BLaER1 (cell line): ENCODE measurements around the gene PIK3AP1.
A peak's percentile ranks its signal among the peaks of the same experiment; 100 is the strongest.

Experiments
- H3K27ac ChIP-seq: shearing (Covaris generic); formaldehyde crosslinking; 2 replicates; pipeline ENCODE4 v1.8.1; 2022
- H3K27me3 ChIP-seq: shearing (Covaris generic); formaldehyde crosslinking; 2 replicates; pipeline ENCODE4 v1.8.1; 2022
- H3K36me3 ChIP-seq: shearing (Covaris generic); formaldehyde crosslinking; 2 replicates; pipeline ENCODE4 v1.8.1; 2022
- H3K4me1 ChIP-seq: shearing (Covaris generic); formaldehyde crosslinking; 2 replicates; pipeline ENCODE4 v1.8.1; 2022
- H3K4me2 ChIP-seq: shearing (Covaris generic); formaldehyde crosslinking; 2 replicates; pipeline ENCODE4 v1.8.1; 2022
- H3K4me3 ChIP-seq: shearing (Covaris generic); formaldehyde crosslinking; 2 replicates; pipeline ENCODE4 v1.8.1; 2022
- H3K9ac ChIP-seq: shearing (Covaris generic); formaldehyde crosslinking; 2 replicates; pipeline ENCODE4 v1.8.1; 2022
- H3K9me3 ChIP-seq: shearing (Covaris generic); formaldehyde crosslinking; 2 replicates; pipeline ENCODE4 v1.8.1; 2022
- H4K20me1 ChIP-seq: shearing (Covaris generic); formaldehyde crosslinking; 2 replicates; pipeline ENCODE4 v1.8.1; 2022
- Cebpa-rat ChIP-seq: shearing (Covaris generic); IDR thresholded peaks from 2 replicates; pipeline ENCODE4 v1.8.1; 2022

Gene PIK3AP1

GRCh38 chr10:96609510-96609909 is 110.8 kb downstream of the PIK3AP1 start:
- Histone ChIP-seq H3K4me1 (peaks cover 53% of the 10 kb centered on the region), H3K9ac (no peak overlapping the region), H3K4me3 (no peak overlapping the region), H3K27ac (no peak overlapping the region), H3K27me3 (no peaks in the 10 kb centered on the region), H3K36me3 (peaks cover 99% of the 10 kb centered on the region), H3K9me3 (no peaks in the 10 kb centered on the region), H3K4me2 (no peak overlapping the region), H4K20me1 (peaks cover 22% of the 10 kb centered on the region; the same call in 1 of the 2 replicates)
- TF ChIP-seq Cebpa-rat = no peak

DNA sequence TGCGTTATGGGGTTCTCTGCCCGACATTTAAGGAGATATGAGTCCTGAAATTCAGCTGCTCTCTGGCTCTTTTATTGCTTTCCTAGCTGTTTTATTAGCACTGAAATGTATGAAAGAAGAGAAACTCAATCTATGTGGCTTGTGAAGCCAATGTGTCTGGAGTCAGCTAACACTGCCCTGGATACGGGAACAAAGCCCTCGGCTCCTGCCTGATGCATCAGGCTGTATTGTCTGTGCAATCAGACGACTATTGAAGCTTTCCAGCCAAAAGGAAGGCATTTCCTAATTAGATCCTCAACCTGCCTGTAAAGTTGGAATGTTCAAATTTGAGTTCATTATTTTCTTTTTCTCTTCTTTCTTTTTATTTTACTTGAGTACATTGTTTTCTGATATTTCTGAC is 111.5 kb downstream of the PIK3AP1 start:
- peaks cover 99% of the 10 kb centered on the region for H3K36me3 ChIP-seq
- peaks cover 60% of the 10 kb centered on the region for H3K4me1 ChIP-seq
- H3K27me3 ChIP-seq = no peaks in the 10 kb centered on the region
- peak overlapping the region; percentile 70; the same call in 1 of the 2 replicates for H3K27ac ChIP-seq
- H3K4me3 ChIP-seq = no peak overlapping the region
- TF ChIP-seq Cebpa-rat = no peak
- peaks cover 15% of the 10 kb centered on the region; the same call in 1 of the 2 replicates for H4K20me1 ChIP-seq
- H3K9ac ChIP-seq = no peak overlapping the region
- H3K9me3 ChIP-seq = no peaks in the 10 kb centered on the region
- H3K4me2 ChIP-seq = peak overlapping the region; percentile 62; the same call in 1 of the 2 replicates

DNA sequence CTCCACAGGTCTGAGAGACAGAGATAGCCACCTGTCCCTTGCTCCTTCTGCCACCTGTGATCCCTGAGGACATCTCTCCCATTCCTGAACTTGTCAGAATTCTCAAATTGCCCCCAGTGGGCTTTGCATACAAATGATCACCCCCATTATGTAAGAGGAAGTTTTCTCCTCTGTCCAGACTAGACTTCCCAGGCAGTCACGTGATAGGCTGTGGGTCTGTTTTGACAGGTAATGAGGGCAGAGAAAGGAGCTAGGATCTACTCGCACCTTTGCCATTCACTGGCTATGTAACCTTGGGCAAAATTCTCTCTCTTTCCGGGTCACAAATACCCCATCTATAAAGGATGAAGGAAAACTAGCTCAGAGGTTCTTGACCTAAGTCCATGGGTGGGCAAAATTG is 112.1 kb downstream of the PIK3AP1 start:
- Histone ChIP-seq H3K27ac (peak overlapping the region; percentile 70), H3K9me3 (no peaks in the 10 kb centered on the region), H3K9ac (peak overlapping the region; percentile 18; the same call in 1 of the 2 replicates), H3K4me3 (no peak overlapping the region), H3K4me1 (peaks cover 66% of the 10 kb centered on the region), H3K27me3 (no peaks in the 10 kb centered on the region), H3K36me3 (peaks cover 99% of the 10 kb centered on the region), H4K20me1 (peaks cover 10% of the 10 kb centered on the region; the same call in 1 of the 2 replicates), H3K4me2 (peak overlapping the region; percentile 62)
- TF ChIP-seq Cebpa-rat = no peak

- Histone ChIP-seq H3K9ac (peak overlapping the region; percentile 7; the same call in 1 of the 2 replicates), H3K4me3 (no peak overlapping the region), H3K27me3 (no peaks in the 10 kb centered on the region), H3K4me1 (peaks cover 79% of the 10 kb centered on the region), H3K9me3 (no peaks in the 10 kb centered on the region), H3K4me2 (peak overlapping the region; percentile 62), H4K20me1 (peaks cover 9% of the 10 kb centered on the region; the same call in 1 of the 2 replicates), H3K36me3 (peaks cover 100% of the 10 kb centered on the region), H3K27ac (peak overlapping the region; percentile 70)
- no peak for TF ChIP-seq Cebpa-rat
Observed at GRCh38 chr10:96606946-96607345, 113.4 kb downstream of the PIK3AP1 start.

- Histone ChIP-seq H3K27me3 (no peaks in the 10 kb centered on the region), H3K4me2 (peak overlapping the region; percentile 62; the same call in 1 of the 2 replicates), H3K36me3 (peaks cover 100% of the 10 kb centered on the region), H4K20me1 (peaks cover 8% of the 10 kb centered on the region; the same call in 1 of the 2 replicates), H3K27ac (peak overlapping the region; percentile 70), H3K9ac (no peak overlapping the region), H3K4me1 (peaks cover 86% of the 10 kb centered on the region), H3K9me3 (no peaks in the 10 kb centered on the region), H3K4me3 (no peak overlapping the region)
- no peak for TF ChIP-seq Cebpa-rat
Observed at GRCh38 chr10:96606216-96606615, 114.1 kb downstream of the PIK3AP1 start.

- Histone ChIP-seq H3K9ac (peak overlapping the region; percentile 40), H4K20me1 (no peaks in the 10 kb centered on the region), H3K27ac (peak overlapping the region; percentile 77), H3K36me3 (peaks cover 93% of the 10 kb centered on the region), H3K4me3 (peak overlapping the region; percentile 19; the same call in 1 of the 2 replicates), H3K4me1 (peaks cover 79% of the 10 kb centered on the region), H3K4me2 (peak overlapping the region; percentile 87), H3K9me3 (peaks cover 42% of the 10 kb centered on the region), H3K27me3 (no peaks in the 10 kb centered on the region)
- no peak for TF ChIP-seq Cebpa-rat
Observed at GRCh38 chr10:96600337-96600736, 120.0 kb downstream of the PIK3AP1 start.

- peak overlapping the region; percentile 77 for H3K27ac ChIP-seq
- peaks cover 93% of the 10 kb centered on the region for H3K36me3 ChIP-seq
- no peak overlapping the region for H3K9ac ChIP-seq
- TF ChIP-seq Cebpa-rat = no peak
- no peak overlapping the region for H3K4me2 ChIP-seq
- H3K4me3 ChIP-seq = 0 out of 2 replicates have a peak overlapping the region, but pooled peaks have one; percentile 4
- peaks cover 57% of the 10 kb centered on the region for H3K9me3 ChIP-seq
- H4K20me1 ChIP-seq = no peaks in the 10 kb centered on the region
- H3K27me3 ChIP-seq = no peaks in the 10 kb centered on the region
- H3K4me1 ChIP-seq = peaks cover 65% of the 10 kb centered on the region
Observed at GRCh38 chr10:96598846-96599245, 121.5 kb downstream of the PIK3AP1 start.

- Histone ChIP-seq H3K9me3 (peaks cover 64% of the 10 kb centered on the region), H3K27ac (0 out of 2 replicates have a peak overlapping the region, but pooled peaks have one; percentile 15), H3K9ac (no peak overlapping the region), H3K36me3 (peaks cover 84% of the 10 kb centered on the region), H4K20me1 (no peaks in the 10 kb centered on the region), H3K4me2 (no peak overlapping the region), H3K4me3 (no peak overlapping the region), H3K4me1 (peaks cover 65% of the 10 kb centered on the region), H3K27me3 (no peaks in the 10 kb centered on the region)
- TF ChIP-seq Cebpa-rat = no peak
Observed at GRCh38 chr10:96596422-96597407, 123.6 kb downstream of the PIK3AP1 start.

DNA sequence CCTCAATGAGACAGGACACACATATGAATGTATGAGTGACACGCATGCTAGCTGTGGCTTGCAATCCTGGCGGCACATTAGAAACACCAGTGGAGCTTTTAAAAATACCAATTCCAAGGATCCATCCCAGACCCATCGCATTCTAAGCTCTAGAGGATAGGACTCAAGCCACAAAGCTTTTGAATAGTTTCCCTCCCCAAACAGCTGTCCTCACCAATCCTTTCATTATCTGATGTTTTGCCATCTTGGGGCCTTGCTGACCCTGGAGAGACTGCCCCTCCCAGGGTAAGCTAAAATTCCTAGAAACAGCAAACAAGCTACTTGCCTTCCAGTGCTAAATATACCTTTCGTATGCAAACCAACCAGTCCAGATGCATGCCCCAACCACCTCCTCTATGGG is 124.6 kb downstream of the PIK3AP1 start:
- H3K4me3 ChIP-seq = no peak overlapping the region
- no peak overlapping the region for H3K27ac ChIP-seq
- H3K4me1 ChIP-seq = peaks cover 65% of the 10 kb centered on the region
- no peak for TF ChIP-seq Cebpa-rat
- no peak overlapping the region for H3K9ac ChIP-seq
- H4K20me1 ChIP-seq = no peaks in the 10 kb centered on the region
- no peaks in the 10 kb centered on the region for H3K27me3 ChIP-seq
- H3K36me3 ChIP-seq = peaks cover 77% of the 10 kb centered on the region
- peaks cover 64% of the 10 kb centered on the region for H3K9me3 ChIP-seq
- H3K4me2 ChIP-seq = no peak overlapping the region

GRCh38 chr10:96591946-96592345 is 128.4 kb downstream of the PIK3AP1 start:
- H3K4me2 ChIP-seq = peak overlapping the region; percentile 94
- H4K20me1 ChIP-seq = no peaks in the 10 kb centered on the region
- H3K9me3 ChIP-seq = peaks cover 37% of the 10 kb centered on the region
- H3K4me3 ChIP-seq = no peak overlapping the region
- H3K27ac ChIP-seq = peak overlapping the region; percentile 99
- no peak for TF ChIP-seq Cebpa-rat
- H3K9ac ChIP-seq = no peak overlapping the region
- H3K4me1 ChIP-seq = peaks cover 66% of the 10 kb centered on the region
- H3K36me3 ChIP-seq = peaks cover 44% of the 10 kb centered on the region
- H3K27me3 ChIP-seq = no peaks in the 10 kb centered on the region
